K562 (cell line): ENCODE measurements around the gene SELENOI. TPM values are rescaled to one million over a fixed set of nuclear protein-coding genes. Genes with fewer than 3 reads are reported as not detected.

ENCODE experiments used
- ATAC-seq: fragments of 200-7000 bp; cut with Tn5 transposase; 3 replicates; pipeline ENCODE4 v1.9.1; 2020; ENCODE audit warnings: moderate library complexity
- BruUV-seq: library from RNA; stranded (reverse); fragments of 400-500 nt; replicated peaks from 2 replicates; lab custom pipeline; 2021; lab: Mats Ljungman, UMichigan
- CTCF ChIA-PET: fragments of 300-600 bp; formaldehyde crosslinking; extraction: SDS; loops from one replicate; lab custom pipeline; 2021; ENCODE audit warnings: low intra/inter-chr PET ratio; lab: Yijun Ruan, JAX
- POLR2A ChIA-PET: fragments of 300-600, 350-650 bp; sonication (Branson Sonifier 250); formaldehyde crosslinking; extraction: SDS; loops from one replicate; lab custom pipeline; 2021; ENCODE audit warnings: antibody characterized with exemption, inconsistent platforms; lab: Yijun Ruan, JAX
- DNase-seq, 4 experiments: peaks; one replicate each; pipeline versions ENCODE4 v3.0.0 to v3.0.0-alpha.2; 2011 to 2018; ENCODE audit warnings: low spot score in 3 of 4, mixed read lengths in 3 of 4; ENCODE audit errors: extremely low read depth in 1 of 4
- FAIRE-seq: peaks from 2 replicates; lab custom pipeline; 2011; peaks lifted over from hg19 to GRCh38; lab: Jason Lieb, UNC
- H2AFZ ChIP-seq: 2 replicates; pipeline ENCODE4 v1.6.0; 2011; ENCODE audit warnings: low read depth, low read length, control low read depth, inconsistent platforms
- H3K27ac ChIP-seq: fragments of 200-600 bp; 3 replicates; pipeline ENCODE4 v1.8.0; 2011; ENCODE audit warnings: low read depth, mild to moderate bottlenecking, control low read depth, inconsistent platforms, low read length, moderate library complexity, mixed read lengths; ENCODE audit errors: extremely low read depth
- H3K27me3 ChIP-seq, 2 experiments: fragments of 300-600 bp in 1 of 2; 2 replicates in 1 of 2; 3 replicates in 1 of 2; pipeline versions ENCODE4 v1.6.0 to v1.8.0; 2011; ENCODE audit warnings: inconsistent platforms in 2 of 2, low read length in 2 of 2, mild to moderate bottlenecking in 1 of 2, mixed read lengths in 1 of 2, moderate library complexity in 1 of 2; ENCODE audit not compliant: control insufficient read depth in 2 of 2, insufficient read depth in 2 of 2
- H3K36me3 ChIP-seq: fragments of 300-600 bp; 3 replicates; pipeline ENCODE4 v1.8.0; 2011; ENCODE audit warnings: mild to moderate bottlenecking, low read length, inconsistent platforms; ENCODE audit not compliant: control insufficient read depth, insufficient read depth
- H3K4me1 ChIP-seq, 2 experiments: fragments of 200-600 bp in 1 of 2; replicated peaks in 1 of 2; 2 replicates in 1 of 2; 3 replicates in 1 of 2; pipeline versions ENCODE4 v1.5.1 to v1.8.0; 2011; ENCODE audit warnings: inconsistent platforms in 2 of 2, low read length in 2 of 2, mild to moderate bottlenecking in 1 of 2, mixed read lengths in 1 of 2, moderate library complexity in 1 of 2; ENCODE audit not compliant: control insufficient read depth in 2 of 2, insufficient read depth in 2 of 2
- H3K4me2 ChIP-seq: 2 replicates; pipeline ENCODE4 v1.6.1; 2011; ENCODE audit warnings: low read length, control low read depth, inconsistent platforms, mixed read lengths; ENCODE audit not compliant: insufficient read depth
- H3K4me3 ChIP-seq: fragments of 200-600 bp; sonication (generic), shearing (Covaris generic); 2 replicates; pipeline ENCODE4 v1.5.1; 2016; ENCODE audit warnings: control low read depth, inconsistent platforms
- H3K79me2 ChIP-seq: fragments of 200-600 bp; 3 replicates; pipeline ENCODE4 v1.8.0; 2011; ENCODE audit warnings: low read length, inconsistent platforms; ENCODE audit not compliant: control insufficient read depth, insufficient read depth
- H3K9ac ChIP-seq, 2 experiments: 2 replicates each; pipeline versions ENCODE4 v1.6.0 to v1.6.1; 2011; ENCODE audit warnings: low read depth in 2 of 2, low read length in 2 of 2, control low read depth in 1 of 2, inconsistent platforms in 1 of 2, mild to moderate bottlenecking in 1 of 2, mixed read lengths in 1 of 2; ENCODE audit not compliant: insufficient read depth in 1 of 2
- H3K9me1 ChIP-seq: one replicate; pipeline ENCODE4 v1.6.0; 2011; ENCODE audit warnings: inconsistent platforms, mild to moderate bottlenecking, low read length, moderate library complexity; ENCODE audit not compliant: control insufficient read depth, insufficient read depth
- H3K9me3 ChIP-seq: replicated peaks from 2 replicates; pipeline ENCODE4 v1.5.1; 2011; ENCODE audit warnings: low read depth, low read length, inconsistent platforms; ENCODE audit not compliant: control insufficient read depth, insufficient read depth
- H4K20me1 ChIP-seq: replicated peaks from 2 replicates; pipeline ENCODE4 v1.6.1; 2011; ENCODE audit warnings: low read length, inconsistent platforms, mixed read lengths; ENCODE audit not compliant: control insufficient read depth, insufficient read depth
- BRD4 ChIP-seq: fragments of 200-600 bp; sonication (generic); IDR thresholded peaks from 2 replicates; pipeline ENCODE4 v1.6.1; 2017; ENCODE audit warnings: inconsistent platforms
- GATAD2B ChIP-seq: fragments of 450-650 bp; IDR thresholded peaks from 2 replicates; pipeline ENCODE4 v1.6.1; 2017; ENCODE audit warnings: mild to moderate bottlenecking, borderline replicate concordance
- RAD21 ChIP-seq, 2 experiments: fragments of 250-450 bp in 1 of 2; fragments of 450-650 bp in 1 of 2; sonication (Bioruptor Pico) in 1 of 2; formaldehyde crosslinking in 1 of 2; IDR thresholded peaks in 1 of 2; conservative IDR thresholded peaks in 1 of 2; 2 replicates each; pipeline versions ENCODE4 v1.4.0 to v1.8.0; 2020 to 2022; ENCODE audit warnings: mild to moderate bottlenecking in 2 of 2, moderate library complexity in 1 of 2
- SMARCA5 ChIP-seq: fragments of 450-650 bp; IDR thresholded peaks from 2 replicates; pipeline ENCODE4 v1.6.1; 2016
- WGBS: fragments of 100-300 bp; shearing (Covaris generic); methylation state at CpG from one replicate; pipeline ENCODE4 v1.1.6; 2016; ENCODE audit warnings: low coverage, mixed read lengths; ENCODE audit not compliant: insufficient coverage; ENCODE audit errors: missing lambda C conversion rate; 5-methylcytosine and 5-hydroxymethylcytosine counted together
- in situ Hi-C: fragments of 300-500 bp; cut with MboI; formaldehyde crosslinking; loops from 4 replicates; pipeline ENCODE4 v1.15.0; 2018; ENCODE audit warnings: inconsistent platforms, mixed read lengths
- intact Hi-C: fragments of 100-400 bp; cut with micrococcal nuclease; formaldehyde crosslinking; loops from 2 replicates; pipeline ENCODE4 v1.14.2; 2022
- polyA plus RNA-seq, 8 experiments: library from polyadenylated mRNA; depleted of rRNA in 4 of 8; stranded (reverse) in 5 of 8; unstranded in 3 of 8; fragments of >200 nt; fragmentation: Nextera tagmentation in 2 of 8; fragmentation: Illumina TruSeq in 1 of 8; extraction: Ambion mirVana in 2 of 8; extraction: Trizol in 1 of 8; gene quantifications; 2 replicates each; pipeline versions ENCODE4 v1.2.1 to v1.2.3, GENCODE V29; 2011 to 2014; ENCODE audit warnings: inconsistent platforms in 1 of 8, missing spikeins in 1 of 8
- total RNA-seq, 7 experiments: library from RNA; depleted of rRNA in 6 of 7; stranded (reverse); fragments of >200 nt in 6 of 7; fragmentation: Illumina TruSeq in 2 of 7; extraction: Trizol in 2 of 7; gene quantifications; 2 replicates each; pipeline versions ENCODE4 v1.2.1 to v1.2.3, GENCODE V29; 2011 to 2021; ENCODE audit warnings: low replicate concordance in 1 of 7

Gene SELENOI
- total and polyA plus RNA-seq, 9 of the 15 experiments (the other 6 are each of a cell fraction or from before 2014, with no cell fraction given), result 9.6 to 46.9 (median 24.4) TPM

DNA sequence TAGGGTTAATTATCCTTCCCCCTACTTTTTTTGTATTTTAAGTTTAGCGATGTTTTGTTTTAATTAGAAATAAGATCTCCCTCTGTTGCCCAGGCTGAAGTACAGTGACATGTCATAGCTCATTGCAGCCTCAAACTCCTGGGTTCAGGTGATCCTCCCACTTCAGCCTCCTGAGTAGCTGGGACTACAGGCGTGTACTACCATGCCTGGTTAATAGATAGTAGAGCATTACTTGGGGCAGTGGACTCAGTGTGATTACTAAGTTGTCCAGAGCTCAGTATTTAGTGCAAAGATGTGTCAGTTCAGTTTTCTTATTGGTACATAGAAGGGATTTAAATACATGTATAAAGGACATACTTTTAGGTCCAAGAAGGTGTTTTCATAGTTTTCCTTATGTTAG lies 10.2 kb downstream of the SELENOI start (continued):
- TF ChIP-seq BRD4, result 0 out of 2 replicates have a peak, but pooled peaks have one; percentile 49
- no peak for TF ChIP-seq RAD21 (CRISPR knock-in tag; conservative IDR thresholded peaks at IDR 0.05 in 1 of 2, IDR thresholded peaks at IDR 0.05 in 1 of 2)
- TF ChIP-seq, all 486 proteins: peak for 2

DNA sequence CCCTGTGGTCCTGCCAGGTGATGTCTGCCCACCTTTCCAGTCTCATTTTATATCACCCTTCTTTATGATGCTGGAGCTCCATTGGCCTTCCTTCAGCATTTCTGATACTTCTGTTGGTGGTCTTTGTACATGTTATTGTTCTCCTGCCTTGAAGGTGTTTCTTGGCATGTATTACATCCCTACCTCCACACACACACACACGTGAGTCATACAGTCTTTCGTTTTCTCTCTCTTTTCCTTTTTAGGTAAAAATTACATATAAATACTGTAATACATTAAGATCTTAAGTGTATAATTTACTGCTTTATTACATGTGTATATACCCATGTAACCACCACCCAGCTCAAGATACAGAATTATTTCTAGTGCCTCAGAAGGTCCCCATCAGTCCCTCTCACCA lies 10.8 kb downstream of the SELENOI start:
- Histone ChIP-seq H3K9ac (peak overlapping the region in 1 of 2 experiments; percentile 80; a peak in 2 of 4 replicates), H3K9me1 (no peaks in the 10 kb centered on the region), H3K4me3 (no peak overlapping the region), H3K4me2 (peak overlapping the region; percentile 46), H3K36me3 (peaks cover 50% of the 10 kb centered on the region), H3K27ac (peak overlapping the region; percentile 95), H3K9me3 (no peaks in the 10 kb centered on the region; the same call in 1 of the 2 replicates), H3K27me3 (no peaks in the 10 kb centered on the region), H2AFZ (no peak overlapping the region), H4K20me1 (0 out of 2 replicates have a peak, but pooled peaks cover 5% of the 10 kb centered on the region), H3K4me1 (peaks cover 31 to 66% of the 10 kb centered on the region in 2 experiments), H3K79me2 (peaks cover 98% of the 10 kb centered on the region)
- BruUV-seq, result no TSS peak
- DNase-seq (no peak), FAIRE-seq (no peak), ATAC-seq (no peak)
- POLR2A ChIA-PET, result interaction anchor here (1.2 to 8.0 kb wide), 5 partner anchors 10 to 112 kb away, joined by 4 to 64 read pairs (median 5); partner anchors contain the start of genes ADGRF3 and SELENOI
- TF ChIP-seq GATAD2B (0 out of 2 replicates have a peak, but pooled peaks have one; percentile 3), SMARCA5 (no peak)
- 71% methylated on average over 2 of the region's 2 CpGs for WGBS
- CTCF ChIA-PET, result no interaction called here
- in situ Hi-C loops, result no loop called here
- intact Hi-C loops, result no loop called here
